CD4-positive, alpha-beta T cell (primary cell): Measurements from ENCODE around the gene RUNX1. TPM values are rescaled to one million over a fixed set of nuclear protein-coding genes. Genes with fewer than 3 reads are reported as not detected.

Experiments used
- ATAC-seq: fragments of 200-7000 bp; cut with Tn5 transposase; one replicate; pipeline ENCODE4 v1.10.0; 2022; ENCODE audit warnings: mild to moderate bottlenecking; ENCODE audit not compliant: poor library complexity
- CTCF ChIA-PET: fragments of 350-600 bp; sonication (Branson Sonifier 250); formaldehyde crosslinking; loops from one replicate; lab custom pipeline; 2021; ENCODE audit warnings: antibody characterized with exemption, inconsistent platforms; lab: Charles Lee
- POLR2A ChIA-PET: fragments of 350-600 bp; sonication (Branson Sonifier 250); formaldehyde crosslinking; loops from one replicate; lab custom pipeline; 2021; ENCODE audit warnings: antibody characterized with exemption, inconsistent platforms; lab: Charles Lee
- DNase-seq, 14 experiments: peaks; one replicate each; pipeline ENCODE4 v3.0.0-alpha.2; 2013 to 2020; ENCODE audit warnings: mixed read lengths in 2 of 14
- H3K27ac ChIP-seq, 2 donors: one replicate each; pipeline versions ENCODE4 v1.5.1 to v1.7.0; 2013; ENCODE audit warnings: low read length in 2 of 2, low read depth in 1 of 2, mild to moderate bottlenecking in 1 of 2
- H3K27me3 ChIP-seq, 2 experiments: 1 replicate in 1 of 2; 2 replicates in 1 of 2; pipeline versions ENCODE4 v1.6.1 to v1.7.0; 2013; ENCODE audit warnings: low read length in 2 of 2, control low read depth in 1 of 2, mild to moderate bottlenecking in 1 of 2, moderate library complexity in 1 of 2; ENCODE audit not compliant: insufficient read depth in 2 of 2, control insufficient read depth in 1 of 2
- H3K36me3 ChIP-seq: one replicate; pipeline ENCODE4 v1.6.1; 2013; ENCODE audit warnings: low read length, control low read depth; ENCODE audit not compliant: insufficient read depth
- H3K4me1 ChIP-seq: one replicate; pipeline ENCODE4 v1.6.1; 2013; ENCODE audit warnings: low read length, control low read depth; ENCODE audit not compliant: insufficient read depth
- H3K4me3 ChIP-seq: one replicate; pipeline ENCODE4 v1.5.1; 2013; ENCODE audit warnings: mild to moderate bottlenecking, low read length, moderate library complexity
- H3K9me3 ChIP-seq, 2 experiments: 1 replicate in 1 of 2; 2 replicates in 1 of 2; pipeline versions ENCODE4 v1.6.1 to v1.7.0; 2013; ENCODE audit warnings: low read length in 2 of 2, mild to moderate bottlenecking in 2 of 2, control low read depth in 1 of 2, moderate library complexity in 1 of 2; ENCODE audit not compliant: control insufficient read depth in 1 of 2, insufficient read depth in 1 of 2
- H3K27ac Mint-ChIP-seq: one replicate; pipeline ENCODE4 v1.8.0; 2020; ENCODE audit warnings: mixed read lengths
- H3K27me3 Mint-ChIP-seq: one replicate; pipeline ENCODE4 v1.8.0; 2021; ENCODE audit warnings: mixed read lengths
- H3K36me3 Mint-ChIP-seq: one replicate; pipeline ENCODE4 v1.8.0; 2021; ENCODE audit warnings: low read depth, mixed read lengths
- H3K4me1 Mint-ChIP-seq: one replicate; pipeline ENCODE4 v1.8.0; 2021; ENCODE audit warnings: low read depth, mixed read lengths
- H3K4me3 Mint-ChIP-seq: one replicate; pipeline ENCODE4 v1.8.0; 2020; ENCODE audit warnings: mild to moderate bottlenecking, mixed read lengths
- H3K9me3 Mint-ChIP-seq: one replicate; pipeline ENCODE4 v1.8.0; 2020; ENCODE audit warnings: mixed read lengths
- intact Hi-C, 2 experiments: fragments of 100-400 bp; cut with DNase I in 1 of 2; cut with micrococcal nuclease in 1 of 2; formaldehyde crosslinking; loops; one replicate each; pipeline versions ENCODE4 v1.15.1 to v1.9.0; 2023 to 2025; cut with DNase I, micrococcal nuclease
- total RNA-seq, 174 experiments: library from RNA in 2 of 174; stranded (reverse) in 2 of 174; gene quantifications; one replicate each; pipeline ENCODE4 v1.2.3 and lab custom pipeline; 2021 to 2026
- TF ChIP-seq, protein P1 (sequence below): fragments of 200-600 bp; IDR thresholded peaks from one replicate; pipeline ENCODE4 v1.8.0; 2022; ENCODE audit warnings: antibody characterized with exemption, mild to moderate bottlenecking

Gene RUNX1
- total RNA-seq, 2 experiments from 2014 or later: 71.7 to 74.3 TPM

DNA sequence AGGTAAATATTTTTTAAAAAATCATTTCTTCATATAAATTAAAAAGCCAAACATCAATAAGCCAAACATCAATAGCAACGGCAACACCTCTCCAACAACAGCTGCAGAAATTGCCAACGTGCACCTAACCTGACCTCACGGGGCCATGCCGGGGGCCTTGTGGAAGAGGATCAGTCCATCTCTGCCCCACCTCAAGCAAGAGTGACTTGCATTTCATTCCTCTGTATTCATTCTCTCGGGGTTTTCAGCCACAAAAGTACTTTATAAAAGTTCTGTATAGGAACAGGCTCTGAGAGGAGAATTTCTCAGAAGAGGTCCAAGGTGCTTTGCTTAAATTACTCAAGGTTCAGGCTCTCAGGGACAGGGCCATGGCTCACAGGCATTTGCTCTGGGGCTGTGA, 100.9 kb downstream of the RUNX1 start:
- Histone ChIP-seq H3K27me3 (no peaks in the 10 kb centered on the region), H3K36me3 (peaks cover 14% of the 10 kb centered on the region), H3K27ac (no peak overlapping the region), H3K9me3 (no peaks in the 10 kb centered on the region), H3K4me3 (no peak overlapping the region), H3K4me1 (peaks cover 56% of the 10 kb centered on the region)
- DNase-seq: no peak
- ChIA-PET CTCF (no interaction called here), POLR2A (interaction anchor here (1.4 to 3.0 kb wide), 3 partner anchors 14 to 100 kb away, joined by 3 to 12 read pairs (median 3); no protein-coding TSS in a partner anchor)
- Mint-ChIP-seq H3K4me1 (peaks cover 79% of the 10 kb centered on the region), H3K4me3 (no peak overlapping the region), H3K27me3 (no peaks in the 10 kb centered on the region), H3K9me3 (no peaks in the 10 kb centered on the region), H3K27ac (peak overlapping the region; percentile 51), H3K36me3 (peaks cover 20% of the 10 kb centered on the region)
- TF ChIP-seq, protein P1, sequence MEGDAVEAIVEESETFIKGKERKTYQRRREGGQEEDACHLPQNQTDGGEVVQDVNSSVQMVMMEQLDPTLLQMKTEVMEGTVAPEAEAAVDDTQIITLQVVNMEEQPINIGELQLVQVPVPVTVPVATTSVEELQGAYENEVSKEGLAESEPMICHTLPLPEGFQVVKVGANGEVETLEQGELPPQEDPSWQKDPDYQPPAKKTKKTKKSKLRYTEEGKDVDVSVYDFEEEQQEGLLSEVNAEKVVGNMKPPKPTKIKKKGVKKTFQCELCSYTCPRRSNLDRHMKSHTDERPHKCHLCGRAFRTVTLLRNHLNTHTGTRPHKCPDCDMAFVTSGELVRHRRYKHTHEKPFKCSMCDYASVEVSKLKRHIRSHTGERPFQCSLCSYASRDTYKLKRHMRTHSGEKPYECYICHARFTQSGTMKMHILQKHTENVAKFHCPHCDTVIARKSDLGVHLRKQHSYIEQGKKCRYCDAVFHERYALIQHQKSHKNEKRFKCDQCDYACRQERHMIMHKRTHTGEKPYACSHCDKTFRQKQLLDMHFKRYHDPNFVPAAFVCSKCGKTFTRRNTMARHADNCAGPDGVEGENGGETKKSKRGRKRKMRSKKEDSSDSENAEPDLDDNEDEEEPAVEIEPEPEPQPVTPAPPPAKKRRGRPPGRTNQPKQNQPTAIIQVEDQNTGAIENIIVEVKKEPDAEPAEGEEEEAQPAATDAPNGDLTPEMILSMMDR: no peak
- intact Hi-C loops: no loop called here
- ATAC-seq: no peak

DNA sequence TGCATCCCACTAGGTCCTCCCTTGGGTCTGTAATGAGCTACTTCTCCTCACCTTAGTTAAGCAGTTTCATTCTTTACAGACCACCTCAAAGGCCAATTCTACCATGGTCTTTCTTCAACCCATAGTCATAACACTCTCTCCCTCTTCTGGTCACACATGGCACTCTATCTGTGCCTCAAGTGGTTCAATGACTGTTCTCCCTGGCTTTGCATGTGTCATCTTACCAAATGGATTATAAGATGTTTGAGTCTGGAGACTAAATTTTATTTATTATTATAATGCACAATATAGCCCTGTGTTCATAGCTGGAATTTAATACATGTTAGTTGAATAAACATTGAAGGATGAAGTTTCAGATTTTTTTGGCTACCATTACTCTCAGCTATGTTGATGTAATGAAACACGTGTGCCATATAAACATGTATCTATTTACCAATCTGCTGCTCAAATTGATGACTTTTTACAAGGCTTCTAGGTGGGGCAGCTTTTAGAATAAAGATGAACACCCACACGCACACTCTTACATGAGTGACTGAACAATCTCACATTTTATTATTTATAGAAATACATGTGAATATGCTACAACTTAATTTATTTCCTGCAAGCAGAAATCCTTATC, 102.1 kb downstream of the RUNX1 start:
- Mint-ChIP-seq H3K36me3 (peaks cover 12% of the 10 kb centered on the region), H3K4me1 (peaks cover 79% of the 10 kb centered on the region), H3K27ac (peak overlapping the region; percentile 55), H3K27me3 (no peaks in the 10 kb centered on the region), H3K4me3 (no peak overlapping the region), H3K9me3 (no peaks in the 10 kb centered on the region)
- H3K27me3 ChIP-seq: no peaks in the 10 kb centered on the region
- H3K4me3 ChIP-seq: no peak overlapping the region
- peaks cover 14% of the 10 kb centered on the region for H3K36me3 ChIP-seq
- ATAC-seq: peak; percentile 24
- no peak overlapping the region for H3K27ac ChIP-seq
- no peak for DNase-seq
- POLR2A ChIA-PET: interaction anchor here (0.7 to 3.0 kb wide), 10 partner anchors 10 to 104 kb away, joined by 3 to 15 read pairs (median 3); no protein-coding TSS in a partner anchor
- CTCF ChIA-PET: interaction anchor here (0.8 to 2.2 kb wide), 12 partner anchors 9 to 255 kb away, joined by 3 to 9 read pairs (median 5); no protein-coding TSS in a partner anchor
- peaks cover 55% of the 10 kb centered on the region for H3K4me1 ChIP-seq
- H3K9me3 ChIP-seq: no peaks in the 10 kb centered on the region
- TF ChIP-seq, protein P1: no peak
- intact Hi-C loops: no loop called here

DNA sequence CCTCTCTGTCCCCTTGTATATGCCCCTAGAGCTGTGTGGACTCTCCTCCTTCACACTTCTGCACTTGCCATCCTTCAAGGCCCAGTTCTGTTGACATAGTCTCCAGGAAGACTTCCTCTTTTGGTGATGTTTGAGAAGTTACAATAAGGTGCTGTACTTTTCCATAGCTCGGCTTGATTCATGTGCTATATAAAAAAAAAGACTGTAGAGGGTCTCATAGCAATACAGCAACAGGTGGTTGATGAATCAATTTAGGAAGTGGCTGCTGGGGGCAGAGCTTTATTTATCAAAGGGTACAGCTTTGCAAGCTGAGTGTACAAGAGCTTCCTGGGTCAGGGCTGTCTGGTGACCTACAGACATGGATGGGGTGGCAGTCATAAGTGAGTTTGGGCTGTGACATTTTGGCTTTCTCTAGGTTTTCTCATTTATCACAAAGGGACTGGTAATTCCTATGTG, 102.7 kb downstream of the RUNX1 start:
- ATAC-seq: peak; percentile 35
- Histone ChIP-seq H3K27ac (no peak overlapping the region), H3K4me3 (no peak overlapping the region), H3K36me3 (peaks cover 14% of the 10 kb centered on the region), H3K4me1 (peaks cover 55% of the 10 kb centered on the region), H3K27me3 (no peaks in the 10 kb centered on the region), H3K9me3 (no peaks in the 10 kb centered on the region)
- ChIA-PET CTCF (interaction anchor here (0.8 to 2.2 kb wide), 12 partner anchors 9 to 256 kb away, joined by 3 to 9 read pairs (median 5); no protein-coding TSS in a partner anchor), POLR2A (interaction anchor here (0.7 to 3.0 kb wide), 10 partner anchors 10 to 105 kb away, joined by 3 to 15 read pairs (median 4); no protein-coding TSS in a partner anchor)
- Mint-ChIP-seq H3K4me1 (peaks cover 79% of the 10 kb centered on the region), H3K36me3 (peaks cover 12% of the 10 kb centered on the region), H3K9me3 (no peaks in the 10 kb centered on the region), H3K4me3 (peak overlapping the region; percentile 39), H3K27ac (peak overlapping the region; percentile 53), H3K27me3 (no peaks in the 10 kb centered on the region)
- TF ChIP-seq, protein P1: no peak
- peak in 1 of 14 experiments; percentile 49 for DNase-seq
- intact Hi-C loops: no loop called here
